Activated T-helper 2 cell treated with anti-CD3 and anti-CD28 coated beads, Interferon-gamma antibody, Interleukin-2, Interleukin-4, amounts not matched to agents 10 μg/mL and 5 μg/mL and 100 μg/mL, durations not matched to agents 14 hours and 24 hours and 36 hours (primary cell): ENCODE measurements around the gene CENPM. TPM values are rescaled to one million over a fixed set of nuclear protein-coding genes. Genes with fewer than 3 reads are reported as not detected.
"Not testable (repeated sequence)": the region's sequence is repeated elsewhere in the genome, so short reads cannot be mapped to it uniquely, and the experiment has no call there.

Experiments
- DNase-seq: peaks from one replicate; pipeline ENCODE4 v3.0.0; 2021; ENCODE audit warnings: low spot score
- H3K27ac Mint-ChIP-seq: one replicate; pipeline ENCODE4 v1.8.0; 2021; ENCODE audit warnings: mixed read lengths
- H3K27me3 Mint-ChIP-seq: one replicate; pipeline ENCODE4 v1.8.0; 2021; ENCODE audit warnings: low read depth, mixed read lengths
- H3K36me3 Mint-ChIP-seq: one replicate; pipeline ENCODE4 v1.8.0; 2021; ENCODE audit warnings: low read depth, mixed read lengths
- H3K4me1 Mint-ChIP-seq: one replicate; pipeline ENCODE4 v1.8.0; 2021; ENCODE audit warnings: low read depth, mixed read lengths
- H3K4me3 Mint-ChIP-seq: one replicate; pipeline ENCODE4 v1.8.0; 2021; ENCODE audit warnings: low read depth, mild to moderate bottlenecking, moderate library complexity, mixed read lengths
- H3K9me3 Mint-ChIP-seq: one replicate; pipeline ENCODE4 v1.8.0; 2021; ENCODE audit warnings: mixed read lengths
- intact Hi-C: fragments of 100-400 bp; cut with micrococcal nuclease; formaldehyde crosslinking; loops from one replicate; pipeline ENCODE4 v1.15.1; 2023
- total RNA-seq: library from RNA; stranded (reverse); gene quantifications from 2 replicates; pipeline ENCODE4 v1.2.3, GENCODE V29; 2022

Gene CENPM
- total RNA-seq, 1 donor from 2014 or later = 58.6 TPM

- no peaks in the 10 kb centered on the region for H3K9me3 Mint-ChIP-seq
- intact Hi-C loops = no loop called here
- H3K36me3 Mint-ChIP-seq = no peaks in the 10 kb centered on the region
- no peak for DNase-seq
- H3K27me3 Mint-ChIP-seq = no peaks in the 10 kb centered on the region
- no peak overlapping the region for H3K4me3 Mint-ChIP-seq
- peaks cover 3% of the 10 kb centered on the region for H3K4me1 Mint-ChIP-seq
- H3K27ac Mint-ChIP-seq = no peak overlapping the region
Measured at GRCh38 chr22:41957941-41958556, 11.1 kb upstream of the CENPM start.

DNA sequence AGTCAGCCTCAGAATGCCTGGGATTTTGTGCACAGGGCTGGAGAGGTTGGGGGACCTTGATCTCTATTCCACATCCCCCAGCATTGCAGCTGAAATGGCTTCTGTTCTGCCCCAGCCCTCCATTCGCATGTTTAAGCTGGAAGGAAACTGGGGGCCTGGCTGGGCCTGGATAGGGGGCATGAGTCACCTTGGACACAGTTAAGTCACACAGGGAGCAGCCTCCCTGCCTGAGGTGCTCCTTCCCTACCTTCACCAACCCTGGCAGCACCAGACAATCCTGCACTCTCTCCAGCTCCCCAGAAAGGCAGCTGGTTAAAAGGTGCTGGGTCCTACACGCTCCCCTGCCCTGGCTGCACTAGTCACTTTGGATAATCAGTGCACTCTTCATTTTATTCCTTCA, 5.8 kb upstream of the CENPM start:
- no peaks in the 10 kb centered on the region for H3K36me3 Mint-ChIP-seq
- no peak for DNase-seq
- intact Hi-C loops = no loop called here
- no peaks in the 10 kb centered on the region for H3K27me3 Mint-ChIP-seq
- H3K9me3 Mint-ChIP-seq = no peaks in the 10 kb centered on the region
- no peak overlapping the region for H3K27ac Mint-ChIP-seq
- H3K4me3 Mint-ChIP-seq = no peak overlapping the region
- peaks cover 5% of the 10 kb centered on the region for H3K4me1 Mint-ChIP-seq

DNA sequence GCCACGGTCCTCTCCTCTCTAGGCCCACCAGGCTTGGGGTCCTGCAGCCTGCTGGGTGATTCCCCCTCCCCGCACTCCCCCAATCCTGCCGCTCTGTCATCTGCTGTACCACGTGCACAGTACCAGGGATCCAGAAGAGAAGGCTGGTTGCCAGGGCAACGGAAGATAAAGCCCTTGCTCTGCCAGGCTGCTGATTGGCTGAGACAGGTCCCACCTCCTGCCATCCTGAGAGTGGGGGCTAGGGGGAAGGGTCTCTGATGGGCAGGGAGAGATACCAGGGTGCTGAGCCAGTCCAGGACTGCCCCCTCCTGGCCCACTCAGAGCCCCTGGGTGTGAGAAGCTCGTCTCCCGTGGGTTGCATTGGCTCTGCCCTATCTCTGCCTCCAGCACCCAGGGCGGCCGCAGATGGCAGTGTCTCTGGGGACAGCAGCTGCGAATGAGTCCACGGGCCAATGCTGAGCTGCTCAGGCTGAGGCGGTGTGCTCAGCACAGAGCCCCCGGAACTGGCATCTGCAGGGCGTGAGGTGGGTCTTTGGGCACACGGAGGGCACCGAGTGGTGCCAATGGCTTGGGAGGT, 5.0 kb upstream of the CENPM start, which contains the start of gene SMIM45:
TSS of gene SMIM45 (plus strand) at position 253 of the 577 bp plus-strand sequence.
- no peaks in the 10 kb centered on the region for H3K9me3 Mint-ChIP-seq
- intact Hi-C loops = no loop called here
- H3K4me1 Mint-ChIP-seq = peaks cover 8% of the 10 kb centered on the region
- H3K36me3 Mint-ChIP-seq = no peaks in the 10 kb centered on the region
- no peaks in the 10 kb centered on the region for H3K27me3 Mint-ChIP-seq
- no peak within 1 kb of the TSS for H3K4me3 Mint-ChIP-seq
- H3K27ac Mint-ChIP-seq = no peak within 1 kb of the TSS
- DNase-seq = no peak

- Mint-ChIP-seq H3K4me3 (no peak overlapping the region), H3K27ac (no peak overlapping the region), H3K4me1 (peaks cover 19% of the 10 kb centered on the region), H3K36me3 (peaks cover 15% of the 10 kb centered on the region), H3K27me3 (no peaks in the 10 kb centered on the region), H3K9me3 (no peaks in the 10 kb centered on the region)
- intact Hi-C loops = loop anchor here (5.0 kb wide), 1 partner anchor 123 kb away; the partner anchor contains the start of genes NAGA and PHETA2
- no peak for DNase-seq
Measured at GRCh38 chr22:41949297-41949965, 2.5 kb upstream of the CENPM start.

DNA sequence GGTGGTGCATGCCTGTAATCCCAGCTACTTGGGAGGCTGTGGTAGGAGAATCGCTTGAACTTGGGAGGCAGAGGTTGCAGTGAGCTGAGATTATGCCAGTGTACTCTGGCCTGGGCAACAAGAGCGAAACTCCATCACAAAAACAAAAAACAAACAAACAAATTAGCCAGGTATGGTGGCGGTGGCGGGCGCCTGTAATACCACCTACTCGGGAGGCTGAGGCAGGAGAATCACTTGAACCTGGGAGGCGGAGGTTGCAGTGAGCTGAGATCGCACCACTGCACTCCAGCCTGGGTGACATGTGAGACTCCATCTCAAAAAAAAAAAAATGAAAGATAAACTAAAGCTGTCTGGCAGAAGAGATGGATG, 2.0 kb upstream of the CENPM start:
- H3K9me3 Mint-ChIP-seq, H3K27ac Mint-ChIP-seq, H3K27me3 Mint-ChIP-seq, H3K4me3 Mint-ChIP-seq, DNase-seq: not testable (repeated sequence)
- intact Hi-C loops = loop anchor here (5.0 kb wide), 1 partner anchor 123 kb away; the partner anchor contains the start of genes NAGA and PHETA2
- H3K4me1 Mint-ChIP-seq = peaks cover 21% of the 10 kb centered on the region
- H3K36me3 Mint-ChIP-seq = peaks cover 18% of the 10 kb centered on the region

GRCh38 chr22:41948142-41948541, 1.2 kb upstream of the CENPM start:
- Mint-ChIP-seq H3K4me1 (peaks cover 23% of the 10 kb centered on the region), H3K27me3 (no peaks in the 10 kb centered on the region), H3K27ac (no peak overlapping the region), H3K36me3 (peaks cover 26% of the 10 kb centered on the region), H3K4me3 (no peak overlapping the region), H3K9me3 (no peaks in the 10 kb centered on the region)
- intact Hi-C loops = loop anchor here (5.0 kb wide), 1 partner anchor 124 kb away; the partner anchor contains the start of genes NAGA and PHETA2
- no peak for DNase-seq

- peaks cover 31% of the 10 kb centered on the region for H3K36me3 Mint-ChIP-seq
- H3K4me3 Mint-ChIP-seq = peak overlapping the region; percentile 97
- intact Hi-C loops = loop anchor here (5.0 kb wide), 1 partner anchor 125 kb away; the partner anchor contains the start of genes NAGA and PHETA2
- H3K4me1 Mint-ChIP-seq = peaks cover 26% of the 10 kb centered on the region
- no peaks in the 10 kb centered on the region for H3K27me3 Mint-ChIP-seq
- H3K27ac Mint-ChIP-seq = peak overlapping the region; percentile 93
- H3K9me3 Mint-ChIP-seq = no peaks in the 10 kb centered on the region
- DNase-seq = no peak
Measured at GRCh38 chr22:41947424-41948080, 600 bp upstream of the CENPM start.

DNA sequence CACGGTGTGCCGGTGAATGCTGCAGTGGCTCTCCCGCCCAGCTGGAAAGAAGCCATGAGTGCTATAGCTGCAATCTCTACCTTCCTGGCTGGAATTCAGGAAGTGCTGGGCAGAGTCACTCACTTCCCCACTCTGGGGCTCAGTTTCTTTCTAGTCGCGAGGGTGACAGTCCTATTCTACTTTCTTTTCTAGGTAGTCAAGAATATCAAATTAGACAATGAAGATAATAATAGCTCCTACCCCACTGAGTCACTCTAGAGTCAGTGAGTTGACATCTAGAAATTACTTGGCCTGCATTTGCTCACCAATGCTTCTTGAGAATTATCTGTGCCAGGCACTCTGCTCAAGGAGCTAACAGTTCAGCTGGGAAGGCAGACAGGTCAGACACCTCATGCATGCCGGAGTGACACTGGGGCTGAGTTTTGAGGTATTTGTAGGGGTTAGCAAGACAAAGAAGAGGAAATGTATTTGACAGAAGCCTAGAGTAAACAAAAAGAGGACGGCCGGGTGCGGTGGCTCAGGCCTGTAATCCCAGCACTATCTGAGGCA, 3.2 kb downstream of the CENPM start:
- no peak for DNase-seq
- Mint-ChIP-seq H3K27me3 (no peaks in the 10 kb centered on the region), H3K4me1 (peaks cover 52% of the 10 kb centered on the region), H3K27ac (peak overlapping the region; percentile 92), H3K9me3 (no peaks in the 10 kb centered on the region), H3K36me3 (peaks cover 63% of the 10 kb centered on the region), H3K4me3 (peak overlapping the region; percentile 57)
- intact Hi-C loops = no loop called here

- Mint-ChIP-seq H3K9me3 (no peaks in the 10 kb centered on the region), H3K4me3 (peak overlapping the region; percentile 87), H3K4me1 (peaks cover 46% of the 10 kb centered on the region), H3K27ac (peak overlapping the region; percentile 100), H3K27me3 (no peaks in the 10 kb centered on the region), H3K36me3 (peaks cover 68% of the 10 kb centered on the region)
- peak; percentile 81 for DNase-seq
- intact Hi-C loops = loop anchor here (1.0 to 2.0 kb wide), 10 partner anchors 14 to 494 kb away; partner anchors contain the start of genes CCDC134, SNU13, SREBF2 and TNFRSF13C
Measured at GRCh38 chr22:41940832-41941765, 5.9 kb downstream of the CENPM start.

DNA sequence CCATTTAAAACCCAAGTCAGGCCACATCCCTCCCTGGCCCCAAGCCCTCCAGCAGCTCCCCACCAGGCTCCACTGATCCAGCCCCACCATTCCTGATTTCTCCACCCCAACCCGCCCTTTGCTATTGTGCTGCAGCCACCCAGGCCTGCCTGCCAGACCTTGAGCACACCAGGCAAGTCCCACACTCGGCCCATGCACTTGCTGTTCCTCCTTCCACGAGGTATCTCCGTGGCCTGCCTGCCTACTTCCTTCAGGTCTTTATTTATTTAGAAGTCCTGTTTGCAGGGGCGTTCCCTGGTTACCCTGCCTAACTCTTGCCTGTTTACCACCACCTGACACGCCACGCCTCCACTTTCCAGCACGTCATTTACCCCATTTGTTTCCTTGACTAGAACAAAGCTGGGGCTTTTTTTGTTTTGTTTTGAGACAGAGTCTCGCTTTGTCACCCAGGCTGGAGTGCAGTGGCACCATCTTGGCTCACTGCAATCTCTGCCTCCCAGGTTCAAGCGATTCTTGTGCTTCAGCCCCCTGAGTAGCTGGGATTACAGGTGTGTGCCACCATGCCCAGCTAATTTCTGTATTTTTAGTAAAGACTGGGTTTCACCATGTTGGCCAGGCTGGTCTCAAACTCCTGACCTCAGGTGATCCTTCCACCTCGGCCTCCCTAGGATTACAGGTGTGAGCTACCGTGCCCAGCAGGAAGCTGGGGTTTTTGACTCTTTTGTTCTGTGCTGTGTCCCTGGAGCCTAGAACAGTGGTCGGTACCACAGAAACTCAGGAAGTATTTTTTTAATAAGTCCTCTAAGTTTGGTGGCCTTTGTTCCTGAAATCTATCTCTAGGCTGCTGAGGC, 6.7 kb downstream of the CENPM start:
- H3K36me3 Mint-ChIP-seq = peaks cover 62% of the 10 kb centered on the region
- H3K4me1 Mint-ChIP-seq = peaks cover 42% of the 10 kb centered on the region
- peak overlapping the region; percentile 87 for H3K4me3 Mint-ChIP-seq
- H3K27me3 Mint-ChIP-seq = no peaks in the 10 kb centered on the region
- H3K9me3 Mint-ChIP-seq = no peaks in the 10 kb centered on the region
- DNase-seq = peak; percentile 92
- peak overlapping the region; percentile 100 for H3K27ac Mint-ChIP-seq
- intact Hi-C loops = loop anchor here (1.0 to 2.0 kb wide), 8 partner anchors 13 to 493 kb away; partner anchors contain the start of genes CCDC134, SNU13, SREBF2 and TNFRSF13C

DNA sequence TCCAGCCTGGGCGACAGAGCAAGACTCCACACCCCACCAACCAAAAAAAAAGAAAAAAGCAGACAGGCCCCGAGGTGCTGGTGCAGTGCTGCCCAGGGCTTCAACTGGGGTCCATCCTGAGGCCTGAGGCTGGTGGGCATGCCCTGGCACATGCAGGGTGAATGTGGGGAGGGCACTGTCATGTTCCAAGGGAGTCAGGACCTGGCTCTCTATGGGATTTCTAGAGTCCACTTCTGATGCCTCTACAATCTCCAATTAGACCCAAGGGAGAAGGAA, 10.1 kb downstream of the CENPM start:
- peaks cover 35% of the 10 kb centered on the region for H3K36me3 Mint-ChIP-seq
- H3K4me1 Mint-ChIP-seq = peaks cover 27% of the 10 kb centered on the region
- no peak overlapping the region for H3K27ac Mint-ChIP-seq
- H3K4me3 Mint-ChIP-seq = no peak overlapping the region
- intact Hi-C loops = no loop called here
- H3K27me3 Mint-ChIP-seq = no peaks in the 10 kb centered on the region
- no peak for DNase-seq
- no peaks in the 10 kb centered on the region for H3K9me3 Mint-ChIP-seq
